Stimulated activated CD4-positive, alpha-beta T cell treated with anti-CD3 and anti-CD28 coated beads, Interleukin-1b, Interleukin-23, amount 100 ng/mL, for 48 hours (primary cell): ENCODE data around the gene VHLL.

ENCODE experiments used
- DNase-seq: peaks from one replicate; pipeline ENCODE4 v3.0.0-alpha.2; 2020

The VHLL gene

DNA sequence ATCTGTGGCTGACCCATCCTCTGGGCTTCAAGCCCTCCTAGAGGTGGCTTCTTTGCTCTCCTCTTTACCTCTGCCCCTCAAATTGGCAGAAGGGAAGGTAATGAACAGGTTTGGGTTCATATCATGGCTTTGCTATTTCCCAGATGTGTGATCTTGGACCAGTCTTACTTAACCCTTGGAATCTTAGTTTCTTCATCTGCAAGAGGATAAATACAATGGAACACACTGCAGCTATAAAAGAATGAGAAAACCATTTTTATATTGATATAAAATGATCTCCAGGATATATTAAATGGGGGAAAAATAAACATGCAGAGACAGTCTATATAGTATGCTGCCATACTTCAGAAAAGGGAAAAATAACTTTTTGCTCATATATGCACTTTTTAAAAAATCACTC, 9.2 kb downstream of the VHLL start:
- no peak for DNase-seq

DNA sequence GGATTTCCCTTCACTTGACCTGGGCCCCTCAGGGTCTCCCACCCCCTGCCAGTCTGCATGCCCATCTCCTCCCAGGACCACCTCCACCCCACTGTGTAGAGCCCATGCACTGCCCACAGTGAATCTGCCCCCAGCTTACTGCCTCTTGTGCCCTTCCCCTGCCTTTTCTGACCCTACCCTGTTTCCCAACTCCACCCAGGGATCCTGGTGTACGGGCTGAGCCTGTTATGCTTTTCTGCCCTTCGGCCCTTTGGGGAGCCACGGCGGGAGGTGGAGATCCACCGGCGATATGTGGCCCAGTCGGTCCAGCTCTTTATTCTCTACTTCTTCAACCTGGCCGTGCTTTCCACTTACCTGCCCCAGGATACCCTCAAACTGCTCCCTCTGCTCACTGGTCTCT, 13.0 kb downstream of the VHLL start:
- no peak for DNase-seq

DNA sequence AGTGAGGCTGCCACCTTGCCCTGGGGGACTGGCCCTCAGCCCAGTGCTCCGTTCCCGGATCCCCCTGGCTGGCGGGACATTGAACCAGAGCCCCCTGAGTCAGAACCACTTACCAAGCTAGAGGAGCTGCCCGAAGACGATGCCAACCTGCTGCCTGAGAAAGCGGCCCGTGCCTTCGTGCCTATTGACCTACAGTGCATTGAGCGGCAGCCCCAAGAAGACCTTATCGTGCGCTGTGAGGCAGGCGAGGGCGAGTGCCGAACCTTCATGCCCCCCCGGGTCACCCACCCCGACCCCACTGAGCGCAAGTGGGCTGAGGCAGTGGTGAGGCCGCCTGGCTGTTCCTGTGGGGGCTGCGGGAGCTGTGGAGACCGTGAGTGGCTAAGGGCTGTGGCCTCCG, 13.7 kb downstream of the VHLL start:
- DNase-seq: no peak

DNA sequence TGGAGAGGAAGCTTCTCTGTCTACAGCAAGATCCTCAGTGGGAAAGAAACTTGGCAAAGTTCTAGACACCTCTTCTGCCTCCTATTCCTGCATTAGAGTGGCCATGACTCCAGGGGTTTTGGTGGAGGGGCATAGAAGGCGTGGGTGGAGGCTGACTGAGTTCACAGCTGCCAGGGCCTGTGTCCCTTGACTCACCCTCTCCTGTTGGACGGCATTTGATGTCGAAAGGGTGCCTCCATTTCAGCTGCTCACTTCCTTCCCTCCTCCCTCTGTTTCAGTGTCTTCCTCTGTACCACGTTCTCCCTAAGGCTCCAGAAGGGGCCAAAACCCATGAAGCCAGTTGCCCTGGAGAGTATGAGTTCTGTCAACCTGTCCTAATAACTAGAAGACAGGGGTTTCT, 14.3 kb downstream of the VHLL start:
- no peak for DNase-seq

DNA sequence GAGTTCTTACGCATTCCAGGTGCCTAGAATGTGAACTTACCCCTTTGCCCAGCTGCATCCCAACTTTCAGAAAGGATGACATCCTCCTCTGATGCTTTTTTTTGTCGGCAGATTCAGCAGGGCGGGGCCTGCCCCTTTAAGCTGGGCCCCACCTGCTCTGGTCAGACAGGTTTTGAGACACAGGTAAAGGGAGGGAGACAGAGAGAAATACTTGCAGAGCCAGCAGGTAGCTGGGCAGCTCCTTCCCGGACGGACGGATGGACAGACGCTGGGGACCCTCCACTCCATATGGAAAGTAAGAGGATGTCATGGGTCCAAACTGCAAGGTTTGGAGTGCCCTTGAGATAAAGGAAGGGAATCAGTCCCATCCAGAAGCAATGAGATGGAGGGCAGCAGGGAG, 15.0 kb downstream of the VHLL start, which contains the start of gene TMEM79:
TMEM79 (plus strand) TSS at position 214 of the 400 bp plus-strand sequence. CDS start 902 bp downstream, outside the sequence.
- DNase-seq: no peak

DNA sequence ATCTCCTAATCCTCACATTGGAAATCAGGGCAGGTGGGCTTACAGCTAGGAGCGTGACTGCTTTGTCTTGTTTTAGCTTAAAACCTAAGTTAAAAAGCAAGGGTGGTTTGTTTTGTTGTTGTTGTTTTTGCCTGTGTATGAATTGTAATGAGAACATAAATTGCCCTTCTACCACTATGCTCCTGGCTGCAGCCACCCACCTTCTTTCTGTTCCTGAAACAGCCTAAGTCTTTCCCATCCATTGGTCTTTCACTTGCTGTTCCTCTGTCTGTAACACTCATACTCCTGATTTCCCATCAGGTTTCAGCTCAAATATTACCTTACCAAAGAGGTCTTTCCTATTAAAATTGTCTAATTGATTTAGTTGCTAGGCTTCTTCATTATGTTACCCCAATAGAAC, 15.6 kb downstream of the VHLL start:
- DNase-seq: no peak

DNA sequence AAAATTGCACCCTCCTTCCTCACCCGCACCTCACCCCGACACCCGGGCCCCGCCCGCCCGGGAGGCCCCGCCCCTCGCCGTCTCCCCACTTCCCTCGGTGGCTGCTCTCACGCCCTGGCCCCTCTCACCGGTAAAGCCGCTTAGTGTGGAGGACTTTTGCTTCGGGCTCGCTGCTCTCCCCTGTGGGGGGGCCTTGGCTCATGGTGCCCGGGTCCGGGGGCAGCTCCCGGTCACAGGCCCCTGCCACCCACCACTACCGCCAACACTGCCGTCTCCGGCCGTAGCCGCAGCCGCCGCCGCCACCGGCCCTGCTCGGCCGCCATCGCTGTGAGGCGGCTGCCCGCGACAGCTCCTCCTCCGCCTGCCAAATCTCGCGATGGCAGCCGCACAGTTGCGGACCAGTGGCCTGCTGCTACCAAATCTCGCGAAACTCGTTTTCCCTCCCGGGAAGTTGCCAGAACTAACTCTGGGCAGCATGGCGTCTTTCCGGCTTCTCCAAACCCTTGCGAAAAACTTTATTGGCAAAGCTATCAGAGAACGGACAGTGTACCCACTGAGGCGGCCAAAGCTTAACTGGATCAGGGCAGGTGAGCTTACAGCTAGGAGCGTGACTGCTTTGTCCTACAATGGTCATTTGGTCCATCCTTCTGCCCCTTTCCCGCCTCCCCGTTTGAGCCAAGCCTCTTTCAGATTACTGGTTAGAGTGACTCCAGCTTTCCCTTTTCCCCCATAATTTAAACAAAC, 16.5 kb downstream of the VHLL start, which contains the start of gene SMG5:
SMG5 (minus strand) TSS at position 347 of the 744 bp plus-strand sequence; CDS start at position 202, 145 bp downstream.
- peak; percentile 97 for DNase-seq

DNA sequence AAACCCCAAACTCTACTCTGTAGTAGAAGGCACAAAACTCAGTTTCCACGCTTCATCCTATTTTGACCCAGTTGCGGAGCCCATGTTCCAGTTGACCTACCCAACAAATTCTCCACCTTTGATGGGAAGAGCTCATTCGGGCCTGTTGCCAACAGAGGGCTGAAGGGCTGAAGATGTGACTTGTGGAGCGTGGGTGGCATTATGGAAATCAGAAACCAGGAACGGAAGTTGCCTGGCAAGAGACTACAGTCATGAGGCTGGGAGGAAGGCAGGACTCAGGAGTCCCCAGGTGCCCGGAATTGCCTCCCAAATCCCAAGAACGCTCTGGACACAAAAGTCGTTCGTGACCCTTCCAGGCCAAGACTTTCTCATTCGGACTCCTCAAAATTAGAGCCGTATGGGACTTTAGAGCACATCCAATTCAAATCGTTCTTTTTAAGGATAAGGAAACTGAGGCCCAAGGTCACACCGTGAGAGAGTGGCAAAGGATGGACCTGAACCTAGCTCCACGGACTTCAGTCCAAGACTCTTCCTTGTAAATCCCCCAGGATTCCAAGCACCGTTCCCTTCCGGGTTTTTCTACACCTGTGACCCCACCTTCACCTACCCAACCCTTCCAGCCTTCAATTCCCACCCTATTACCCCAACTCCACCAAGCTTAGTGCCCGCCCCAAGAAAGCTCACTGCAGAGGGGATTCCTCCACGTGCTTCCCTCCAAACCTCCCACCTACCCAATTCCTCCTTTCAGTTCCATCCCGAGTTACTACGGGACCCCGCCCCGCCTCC, 17.2 kb downstream of the VHLL start:
- peak; percentile 39 for DNase-seq

DNA sequence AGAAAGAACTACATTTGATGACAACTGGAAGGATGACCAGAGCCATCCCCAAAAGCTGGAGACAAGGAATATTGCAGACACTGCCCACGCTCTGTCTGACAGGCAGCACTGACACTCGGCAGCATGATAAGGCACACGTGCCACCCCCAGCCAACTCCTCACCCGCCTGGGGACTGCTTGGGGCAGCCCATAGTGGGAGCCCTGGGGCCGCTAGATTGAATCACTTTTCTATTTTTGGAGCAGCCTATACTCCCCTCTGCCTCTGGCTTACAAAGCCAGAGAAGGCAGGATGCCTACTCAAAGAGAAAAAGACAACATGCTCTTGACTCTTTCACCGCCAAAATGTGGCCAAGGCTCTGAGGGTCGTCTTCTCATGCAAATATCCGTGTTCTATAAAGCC, 17.8 kb downstream of the VHLL start:
- DNase-seq: peak; percentile 72

DNA sequence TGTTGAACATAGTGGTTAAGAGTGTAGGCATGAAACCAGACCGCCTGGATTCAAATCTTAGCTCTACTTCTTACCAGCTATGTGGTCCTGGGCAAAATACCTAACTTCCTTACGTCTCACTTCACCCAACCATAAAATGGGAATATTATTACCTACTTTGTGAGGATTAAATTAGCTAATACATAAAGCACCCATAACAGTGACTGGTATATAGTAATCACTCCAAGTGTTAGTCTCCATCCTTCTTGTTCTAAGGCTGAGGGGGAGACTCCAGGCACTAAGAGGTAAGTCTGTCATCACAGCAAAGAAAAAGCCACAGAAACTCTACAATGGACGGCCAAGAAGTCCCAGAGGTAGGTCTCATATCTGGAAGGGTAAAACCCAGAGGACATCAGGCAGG, 19.3 kb downstream of the VHLL start:
- DNase-seq: no peak

DNA sequence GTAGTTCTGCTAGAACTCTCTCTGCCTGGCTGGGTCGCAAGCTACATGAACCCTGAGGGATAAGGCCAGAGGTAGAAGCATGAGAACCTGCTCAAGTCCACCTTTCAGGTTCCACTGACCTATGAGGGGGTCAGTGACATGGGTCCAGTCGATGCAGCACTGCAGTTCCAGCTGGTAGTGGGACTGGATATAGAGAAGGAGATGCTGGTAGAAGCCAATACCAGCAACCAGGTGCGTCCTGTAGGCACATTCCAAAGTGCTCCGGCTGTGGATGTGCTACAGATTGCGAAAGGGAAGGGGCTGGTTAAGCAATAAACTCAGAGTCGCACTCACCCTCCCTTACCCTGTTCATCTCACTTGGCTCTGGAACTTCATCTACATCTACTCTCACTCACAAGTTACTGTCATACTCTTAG, 22.1 kb downstream of the VHLL start:
- no peak for DNase-seq

DNA sequence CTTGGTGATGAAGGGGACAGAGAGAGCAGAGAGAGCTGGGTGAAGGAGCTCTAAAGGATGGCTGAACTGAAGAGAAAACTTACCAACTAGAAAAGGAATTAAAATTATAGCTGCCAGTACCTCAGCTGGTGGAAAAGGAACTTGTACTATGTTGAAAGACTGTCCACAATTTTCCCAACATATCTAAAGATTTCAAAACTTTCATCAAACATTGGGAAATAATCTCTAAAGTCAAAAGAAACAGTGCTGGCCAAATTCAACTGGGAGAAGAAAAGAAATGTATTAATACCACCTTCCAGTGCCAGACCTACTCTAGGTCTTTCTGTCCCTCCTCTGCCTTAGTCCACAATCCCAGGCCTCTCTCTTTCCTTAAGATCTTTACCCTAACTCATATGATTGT, 22.6 kb downstream of the VHLL start:
- no peak for DNase-seq

DNA sequence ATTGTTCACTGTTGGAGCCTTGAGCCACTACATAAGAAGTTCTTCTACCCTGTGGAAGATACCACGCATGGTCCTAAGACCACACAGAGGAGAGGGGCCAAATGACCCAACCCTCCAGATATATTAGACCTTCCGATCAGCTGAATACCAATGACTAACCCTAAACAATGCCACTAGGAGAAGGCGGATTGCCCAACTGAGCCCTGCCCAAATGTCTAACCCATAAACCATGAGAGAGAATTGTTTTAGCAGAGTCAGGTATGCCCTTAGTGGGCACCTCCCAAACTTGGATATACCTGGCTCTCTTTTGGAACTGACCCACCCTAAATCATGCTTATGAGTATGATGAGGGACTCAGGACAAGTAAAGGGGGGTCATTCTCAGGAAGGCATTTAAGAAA, 28.8 kb downstream of the VHLL start:
- no peak for DNase-seq

DNA sequence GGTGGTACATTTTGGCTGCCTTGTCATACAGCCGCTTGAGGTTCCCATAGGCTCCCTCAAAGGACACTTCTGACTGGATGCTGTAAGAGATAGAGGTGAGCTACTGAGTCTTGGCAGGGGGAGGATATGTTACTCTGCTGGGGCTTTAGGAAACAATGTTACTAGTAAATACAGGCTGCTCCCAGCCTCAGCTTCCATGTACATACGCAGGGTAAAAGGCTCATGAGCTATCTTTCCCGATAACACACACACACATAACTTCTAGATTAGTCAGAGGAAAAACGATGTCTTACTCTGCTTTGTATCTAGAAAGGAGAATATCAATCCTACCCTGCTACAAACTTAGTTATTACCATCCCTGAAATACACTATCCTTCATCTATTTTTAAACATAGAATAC, 30.8 kb downstream of the VHLL start:
- DNase-seq: no peak

DNA sequence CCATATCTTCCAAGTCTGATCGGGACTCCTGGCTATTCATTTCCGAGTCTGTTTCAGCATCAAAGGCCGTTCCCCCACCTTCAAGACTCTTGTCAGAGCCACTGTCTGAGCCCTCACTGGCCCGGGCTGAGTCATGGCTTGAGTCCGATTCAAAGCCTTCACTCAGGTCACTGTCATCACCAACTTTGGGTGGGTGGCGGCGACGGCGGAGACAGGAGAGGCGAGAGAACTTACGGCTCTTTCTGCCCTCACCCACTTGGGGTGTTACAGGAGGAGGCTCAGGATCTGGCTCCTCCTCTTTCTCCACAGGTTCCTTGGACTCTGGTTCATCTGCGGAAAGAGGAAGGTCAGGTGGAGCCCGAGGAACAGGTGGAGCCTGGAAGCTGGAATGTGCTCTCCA, 33.1 kb downstream of the VHLL start:
- no peak for DNase-seq

DNA sequence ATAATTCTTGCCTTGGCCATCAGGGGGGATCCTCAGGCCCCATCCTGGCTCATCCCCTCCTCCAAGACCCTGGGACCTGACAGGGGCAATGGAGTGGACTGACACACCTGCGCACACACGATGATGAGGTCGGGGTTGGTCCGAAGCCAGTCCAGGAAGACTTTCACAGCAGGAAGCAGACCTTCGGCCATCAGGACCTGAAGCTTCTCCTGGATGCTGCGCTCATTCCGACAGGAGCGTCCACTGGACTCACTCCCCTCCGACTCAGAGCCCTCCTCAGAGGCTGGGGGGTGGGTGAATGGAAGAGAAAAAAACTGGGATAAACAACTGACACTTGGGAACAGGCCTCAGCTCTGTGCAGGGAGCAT, 35.8 kb downstream of the VHLL start:
- DNase-seq: no peak

DNA sequence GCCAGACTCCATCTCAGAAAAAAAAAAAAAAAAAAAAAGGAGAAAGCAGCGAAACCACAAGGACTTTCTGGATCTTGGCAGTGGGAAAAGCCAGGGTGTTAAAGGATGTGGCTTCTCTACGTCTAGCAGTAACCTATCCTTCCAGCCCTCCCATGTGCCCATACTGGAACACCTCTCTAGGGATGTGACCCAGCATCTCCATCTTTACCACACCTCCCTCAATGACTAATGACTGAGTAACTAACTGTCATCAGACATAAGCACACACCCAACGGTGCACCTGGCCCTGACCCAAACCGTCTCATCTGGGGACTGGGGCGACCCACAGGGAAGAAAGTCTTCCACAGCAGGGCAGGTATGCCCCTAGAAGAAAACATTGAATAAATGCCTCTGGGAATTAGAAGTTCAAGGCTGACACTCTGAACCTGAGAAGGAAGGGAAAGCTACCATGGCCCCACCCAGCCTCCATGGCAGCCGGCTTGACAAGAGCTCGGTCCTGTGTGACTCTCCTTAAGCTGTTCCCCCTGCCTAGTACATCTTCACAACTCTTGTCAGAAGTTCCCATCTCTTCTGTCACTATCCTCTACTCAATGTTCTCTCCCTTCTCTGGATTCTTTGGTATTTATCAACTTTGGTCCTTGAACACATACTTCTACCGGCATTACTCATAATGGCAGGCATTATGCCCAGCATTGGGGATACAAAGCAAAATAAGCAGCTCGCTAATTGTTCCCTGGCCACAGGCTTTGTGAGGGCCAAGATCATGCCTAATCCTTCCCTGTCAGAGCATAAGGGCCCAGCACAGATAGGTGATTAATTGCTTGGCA, 36.4 kb downstream of the VHLL start:
- no peak for DNase-seq

DNA sequence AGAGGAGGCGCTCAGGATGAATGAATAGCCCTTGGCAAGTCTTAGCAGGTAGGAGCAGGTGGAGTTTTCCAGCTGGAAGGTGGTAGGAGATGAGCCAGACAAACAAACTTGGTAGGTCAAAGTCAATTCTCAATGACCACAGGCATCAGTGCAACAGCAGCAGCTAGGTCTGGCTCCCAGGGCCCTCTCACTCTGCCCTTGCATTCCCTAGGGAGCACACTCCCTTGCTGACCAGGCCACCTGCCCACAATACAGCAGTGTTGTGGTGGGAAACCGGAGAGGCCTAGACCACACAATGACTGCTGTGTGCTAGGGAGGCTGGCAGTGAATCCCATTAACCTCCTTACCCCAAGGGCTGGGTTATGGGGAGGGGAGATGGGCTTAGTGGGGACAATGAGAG, 38.2 kb downstream of the VHLL start:
- no peak for DNase-seq

DNA sequence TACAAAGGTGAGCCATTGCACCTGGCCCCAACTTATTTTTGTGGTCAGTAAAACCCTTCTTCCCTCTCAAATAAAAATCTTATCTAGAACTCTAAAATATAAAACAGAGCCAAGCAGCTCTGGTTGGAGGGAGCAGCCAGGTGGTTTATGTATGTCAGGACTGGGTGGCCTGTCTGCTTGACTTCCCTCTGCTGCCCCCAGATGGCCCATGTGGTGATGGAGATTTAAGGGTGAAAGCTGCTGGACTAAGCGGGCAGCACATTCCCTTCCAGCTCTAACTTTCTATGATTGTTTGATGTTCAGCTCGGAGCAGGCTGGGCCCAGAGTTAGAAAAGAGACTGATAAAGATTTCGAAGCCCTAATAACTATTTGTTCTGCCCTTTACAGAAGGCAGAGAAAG, 39.3 kb downstream of the VHLL start:
- no peak for DNase-seq

DNA sequence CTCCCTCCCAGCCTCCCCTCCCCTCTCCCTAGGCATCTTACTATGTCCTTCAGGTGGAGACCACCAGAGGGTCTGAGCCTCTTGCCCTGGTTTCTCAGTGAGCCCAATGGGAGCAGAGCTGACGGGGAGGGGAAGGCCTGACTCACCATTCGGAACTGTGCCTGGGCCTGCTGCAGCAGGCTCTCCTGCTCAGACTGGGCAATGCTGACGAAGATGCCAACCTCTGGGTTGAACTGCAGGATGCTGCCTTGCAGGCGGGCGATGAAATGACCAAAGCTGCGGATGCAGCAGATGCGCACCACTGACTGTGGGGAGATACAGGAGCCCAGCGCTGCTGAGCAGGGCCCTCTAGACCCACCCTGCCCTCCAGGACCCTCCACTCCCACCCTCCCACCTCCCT, 40.2 kb downstream of the VHLL start:
- DNase-seq: no peak

DNA sequence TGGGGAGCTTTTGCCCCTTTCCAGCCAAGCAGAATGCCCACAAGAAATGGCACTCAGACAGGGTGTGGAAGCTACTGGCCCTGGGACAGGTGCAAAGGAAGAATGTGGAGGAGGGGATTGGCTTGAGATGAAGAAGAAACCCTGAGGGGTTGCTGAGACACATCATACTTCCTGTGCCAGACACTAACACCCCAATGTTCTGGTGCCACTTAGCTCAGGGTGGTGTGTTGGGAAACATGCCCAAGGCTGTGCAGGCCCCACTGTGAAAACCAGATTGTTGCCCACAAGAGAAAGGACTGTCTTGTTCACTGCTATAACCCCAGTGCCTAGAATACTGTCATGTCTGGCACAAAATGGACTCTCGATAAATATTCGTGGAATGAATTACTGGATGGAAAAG, 41.4 kb downstream of the VHLL start:
- no peak for DNase-seq

DNA sequence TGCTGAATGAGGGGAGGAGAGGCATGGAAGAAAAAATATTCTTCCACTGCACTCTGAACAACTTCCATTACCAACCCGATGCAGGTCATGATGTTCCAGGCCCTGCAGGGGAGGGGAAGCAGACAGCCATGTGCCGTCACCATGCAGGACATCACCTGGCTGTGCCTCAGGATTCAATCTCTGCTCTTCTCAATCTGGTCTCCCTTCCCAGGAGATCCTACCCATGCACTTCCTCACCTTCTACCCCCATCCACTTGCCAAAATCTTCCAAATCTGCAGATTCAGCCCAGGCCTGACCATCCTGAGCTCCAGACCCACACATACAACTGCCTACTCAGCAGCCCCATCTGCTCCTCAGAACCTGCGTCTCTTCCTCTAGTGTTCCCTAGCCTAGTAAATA, 45.5 kb downstream of the VHLL start:
- no peak for DNase-seq

DNA sequence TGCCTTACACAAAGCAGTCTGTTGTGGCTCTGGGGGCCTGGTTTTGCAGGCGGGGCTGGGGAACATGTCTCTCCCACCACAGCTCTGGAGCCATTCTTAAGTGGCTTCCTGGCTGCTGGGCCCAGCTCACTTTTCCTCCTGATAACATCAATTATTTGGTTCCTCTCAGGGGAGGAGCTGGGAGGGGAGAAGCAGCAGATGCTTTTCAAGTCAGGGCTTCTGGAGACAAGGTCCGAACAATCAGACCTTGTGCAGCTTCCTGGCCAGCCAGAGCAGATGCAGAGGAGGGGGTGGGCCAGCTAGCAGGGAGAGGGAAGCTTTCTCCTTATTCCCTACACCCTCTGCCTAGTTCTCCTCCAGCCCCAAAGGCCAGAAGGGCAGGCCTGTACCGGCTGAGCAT, 47.6 kb downstream of the VHLL start:
- no peak for DNase-seq

DNA sequence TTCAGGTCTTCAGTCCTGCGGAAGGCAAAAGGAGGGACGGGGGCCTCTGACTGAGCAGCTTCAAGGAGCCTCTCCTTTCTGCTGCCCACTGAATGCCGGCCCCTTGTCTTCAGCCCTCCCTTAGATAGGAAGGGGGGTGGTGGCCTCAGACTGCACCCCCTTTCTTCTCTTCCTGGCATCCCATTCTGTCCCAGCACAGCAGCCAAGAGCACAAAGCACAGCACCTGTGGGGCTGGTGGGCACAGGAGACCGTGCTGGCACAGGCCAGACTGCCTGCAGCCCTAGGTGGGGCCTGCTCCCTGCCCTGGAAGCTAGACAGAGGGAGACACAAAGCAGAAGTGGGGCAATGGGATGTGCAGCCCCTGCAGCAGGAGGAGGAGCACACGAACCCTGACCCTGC, 49.5 kb downstream of the VHLL start:
- no peak for DNase-seq
